Measurements from ENCODE around the gene SMURF2.
A peak's percentile ranks its signal among the peaks of the same experiment; 100 is the strongest.

Gene SMURF2

DNA sequence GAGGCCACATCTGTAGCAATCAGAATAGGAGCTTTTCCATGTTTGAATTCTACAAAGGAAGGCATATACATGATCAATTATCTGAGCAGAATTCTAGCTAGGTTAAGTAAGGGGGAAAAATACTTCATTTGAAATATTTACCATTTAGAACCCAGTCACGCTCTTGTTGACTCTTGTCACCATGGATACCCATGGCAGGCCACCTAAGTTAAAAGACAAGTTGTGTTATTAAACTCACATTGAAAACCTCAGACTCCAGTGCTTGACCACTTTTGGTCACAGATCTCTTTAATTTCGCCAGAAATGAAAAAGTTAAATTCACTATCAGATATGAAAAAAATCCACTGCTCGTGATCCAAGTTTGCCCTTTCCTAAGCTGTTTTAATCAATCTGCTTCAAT is 160.1 kb downstream of the SMURF2 start:
- no peak for DNase-seq

- no peak for DNase-seq
These were observed 161.0 kb downstream of the SMURF2 start for GRCh38 chr17:64500862-64501765.

DNA sequence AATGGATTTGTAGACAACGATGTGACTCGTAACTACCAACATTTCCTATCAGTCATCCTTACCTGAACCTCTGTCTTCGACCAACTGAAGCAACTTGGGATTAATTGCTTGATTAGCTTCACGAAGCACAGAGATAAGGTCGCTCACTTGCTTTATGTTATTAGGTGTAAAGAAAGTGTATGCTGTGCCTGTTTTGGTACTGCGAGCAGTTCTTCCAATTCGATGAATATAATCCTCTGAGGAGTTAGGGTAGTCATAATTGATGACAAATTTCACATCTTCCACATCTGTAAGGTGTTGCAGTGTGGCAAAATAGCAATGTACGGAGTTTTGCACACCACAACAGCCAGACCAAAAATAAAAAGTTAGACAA is 161.6 kb downstream of the SMURF2 start:
- DNase-seq = no peak

DNA sequence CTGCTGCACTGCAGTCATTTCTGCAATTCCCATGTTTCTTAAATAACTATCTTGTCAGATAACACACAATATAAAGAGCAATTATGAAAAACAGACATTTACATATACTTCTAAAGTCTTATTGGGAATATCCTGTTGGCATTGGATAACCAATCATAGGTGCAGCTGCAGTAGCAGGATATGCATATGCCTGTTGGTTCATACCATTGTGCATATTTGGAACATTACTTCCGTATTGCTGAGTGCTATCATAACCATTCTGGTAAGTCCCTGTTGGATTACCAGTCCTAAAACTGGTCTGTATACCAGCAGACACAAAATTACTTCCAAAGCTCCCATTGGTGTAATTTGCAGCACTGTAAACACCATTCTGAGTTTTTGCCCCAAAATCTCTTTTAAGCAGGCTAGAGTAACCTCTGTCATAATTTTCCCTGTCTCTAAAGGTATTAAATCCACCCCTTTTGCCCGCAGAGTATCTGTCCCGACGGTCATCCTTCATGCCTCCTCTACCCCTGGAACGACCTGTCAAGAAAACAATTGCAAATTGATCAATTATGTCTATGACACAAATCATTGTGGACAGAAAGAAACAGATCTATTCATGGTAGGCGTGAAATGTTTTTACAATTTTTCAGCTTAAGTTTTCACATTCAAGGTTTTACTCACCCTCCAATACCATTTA is 162.2 kb downstream of the SMURF2 start:
- DNase-seq = peak in 1 of 2 experiments; percentile 20

GRCh38 chr17:64498308-64499203 is 163.6 kb downstream of the SMURF2 start:
- DNase-seq = no peak

- no peak for DNase-seq
These were observed 164.5 kb downstream of the SMURF2 start for GRCh38 chr17:64497565-64498035.

DNA sequence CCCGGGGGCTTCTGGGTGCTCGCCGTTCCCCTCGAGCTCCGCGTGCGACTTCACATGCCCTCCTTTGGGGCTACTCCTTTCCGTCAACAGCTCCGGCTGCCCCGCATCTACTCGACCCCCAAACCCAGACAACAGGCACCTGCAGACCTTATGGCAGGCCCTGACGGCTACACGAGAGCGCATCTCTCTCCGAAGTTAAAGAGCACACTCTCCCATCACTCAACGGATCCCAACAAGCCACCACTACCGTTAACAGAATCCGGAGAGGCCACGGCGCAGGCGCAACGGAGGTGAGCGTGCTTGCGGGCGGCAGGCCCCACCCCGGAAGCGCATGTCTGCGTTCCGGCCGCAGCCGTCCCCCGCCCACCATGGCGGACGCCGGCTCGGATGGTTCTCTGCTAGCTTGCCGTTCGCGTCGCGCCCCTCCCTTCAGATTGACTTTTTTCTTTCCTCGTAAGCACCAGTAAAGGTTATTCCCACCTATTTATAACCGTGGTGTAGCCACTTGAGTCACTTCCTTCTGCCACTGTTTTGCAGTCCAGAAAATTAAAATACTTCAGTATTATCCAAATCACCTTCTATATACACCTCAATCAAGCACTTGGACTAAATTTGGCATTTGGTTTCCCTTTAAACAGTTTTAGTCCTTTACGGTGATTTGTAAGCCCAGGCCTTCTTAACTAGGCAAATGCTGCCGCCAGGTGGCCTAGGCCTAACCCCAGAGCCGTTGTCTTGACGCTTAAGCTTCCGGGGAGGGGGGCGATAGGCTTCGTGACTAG is 165.1 kb downstream of the SMURF2 start, which contains the start of gene POLG2:
Gene POLG2, minus strand, starts transcription at position 269 of the 779 bp plus-strand sequence. Its CDS starts 86 bp downstream, at position 183.
- DNase-seq = peak; percentile 90 to 97

GRCh38 chr17:64496348-64496785 is 165.7 kb downstream of the SMURF2 start:
- no peak for DNase-seq

Measured in NCI-H526 (cell line).